ENCODE measurements around the gene ENPP4. TPM values are rescaled to one million over a fixed set of nuclear protein-coding genes. Genes with fewer than 3 reads are reported as not detected.

The ENPP4 gene
- total RNA-seq, 2 experiments from 2014 or later, result 7.1 to 9.2 TPM

- no peaks in the 10 kb centered on the region for H3K79me2 ChIP-seq (ENCODE audit: insufficient read depth, low read depth, low read length)
- TF ChIP-seq CTCF (conservative IDR thresholded peaks at IDR 0.05; ENCODE audit: low read length) (no peak), EZH2phosphoT487 (IDR thresholded peaks at IDR 0.05; ENCODE audit: borderline replicate concordance, low read depth, low read length) (no peak)
- no peak overlapping the region for H2AFZ ChIP-seq (ENCODE audit: low read length)
- no peak overlapping the region for H3K4me3 ChIP-seq (ENCODE audit: low read depth, low read length, poor library complexity, severe bottlenecking)
- no peaks in the 10 kb centered on the region for H3K9me2 ChIP-seq (ENCODE audit: insufficient read depth, low read length)
- H3K4me2 ChIP-seq (ENCODE audit: low read length), result no peak overlapping the region
- peaks cover 4% of the 10 kb centered on the region; the same call in 1 of the 2 replicates for H3K9me3 ChIP-seq (ENCODE audit: low read length)
- H3K27ac ChIP-seq (ENCODE audit: low read depth, low read length, poor library complexity, severe bottlenecking), result no peak overlapping the region
- no peaks in the 10 kb centered on the region for H4K20me1 ChIP-seq (ENCODE audit: insufficient read depth, low read length)
- CTCF ChIA-PET (ENCODE audit: unreplicated experiment), result no interaction called here
- no peaks in the 10 kb centered on the region for H3K4me1 ChIP-seq (ENCODE audit: insufficient read depth, low read length, poor library complexity, severe bottlenecking)
- intact Hi-C loops (cut with micrococcal nuclease; ENCODE audit: unreplicated experiment), result no loop called here
- H3K36me3 ChIP-seq (ENCODE audit: insufficient read depth, low read length), result no peaks in the 10 kb centered on the region
- no TSS peak for BruUV-seq (replicated peaks)
- DNase-seq (ENCODE audit: low spot score), result no peak
- POLR2A ChIA-PET, result interaction anchor here (0.6 to 1.0 kb wide), 3 partner anchors 31 to 1316 kb away, joined by 3 to 4 read pairs (median 3); no protein-coding TSS in a partner anchor
Observed at GRCh38 chr6:46104209-46104608, 25.6 kb upstream of the ENPP4 start.

- no peaks in the 10 kb centered on the region for H3K4me1 ChIP-seq (ENCODE audit: insufficient read depth, low read length, poor library complexity, severe bottlenecking)
- POLR2A ChIA-PET, result interaction anchor here (1.6 kb wide), 1 partner anchor 23 kb away, joined by 4 read pairs; no protein-coding TSS in a partner anchor
Observed at GRCh38 chr6:46105568-46105967, 24.2 kb upstream of the ENPP4 start.

More at GRCh38 chr6:46105568-46105967, 24.2 kb upstream of the ENPP4 start:
- no peaks in the 10 kb centered on the region for H4K20me1 ChIP-seq (ENCODE audit: insufficient read depth, low read length)
- BruUV-seq (replicated peaks), result no TSS peak
- H3K27ac ChIP-seq (ENCODE audit: low read depth, low read length, poor library complexity, severe bottlenecking), result no peak overlapping the region
- TF ChIP-seq CTCF (conservative IDR thresholded peaks at IDR 0.05; ENCODE audit: low read length) (no peak), EZH2phosphoT487 (IDR thresholded peaks at IDR 0.05; ENCODE audit: borderline replicate concordance, low read depth, low read length) (no peak)
- CTCF ChIA-PET (ENCODE audit: unreplicated experiment), result interaction anchor here (0.6 kb wide), 1 partner anchor 53 kb away, joined by 4 read pairs; no protein-coding TSS in a partner anchor
- no peaks in the 10 kb centered on the region for H3K36me3 ChIP-seq (ENCODE audit: insufficient read depth, low read length)
- peaks cover 4% of the 10 kb centered on the region; the same call in 1 of the 2 replicates for H3K9me3 ChIP-seq (ENCODE audit: low read length)
- no peak for DNase-seq (ENCODE audit: low spot score)
- H2AFZ ChIP-seq (ENCODE audit: low read length), result no peak overlapping the region
- intact Hi-C loops (cut with micrococcal nuclease; ENCODE audit: unreplicated experiment), result no loop called here
- no peak overlapping the region for H3K4me3 ChIP-seq (ENCODE audit: low read depth, low read length, poor library complexity, severe bottlenecking)
- H3K9me2 ChIP-seq (ENCODE audit: insufficient read depth, low read length), result no peaks in the 10 kb centered on the region
- no peaks in the 10 kb centered on the region for H3K79me2 ChIP-seq (ENCODE audit: insufficient read depth, low read depth, low read length)
- H3K4me2 ChIP-seq (ENCODE audit: low read length), result no peak overlapping the region
